ENCODE results near the gene KDM2B. TPM values are rescaled to one million over a fixed set of nuclear protein-coding genes. Genes with fewer than 3 reads are reported as not detected.
A peak's percentile ranks its signal among the peaks of the same experiment; 100 is the strongest.
"Not testable (repeated sequence)": the region's sequence is repeated elsewhere in the genome, so short reads cannot be mapped to it uniquely, and the experiment has no call there.

KDM2B gene
- polyA plus RNA-seq, 1 donor = 86.4 TPM

DNA sequence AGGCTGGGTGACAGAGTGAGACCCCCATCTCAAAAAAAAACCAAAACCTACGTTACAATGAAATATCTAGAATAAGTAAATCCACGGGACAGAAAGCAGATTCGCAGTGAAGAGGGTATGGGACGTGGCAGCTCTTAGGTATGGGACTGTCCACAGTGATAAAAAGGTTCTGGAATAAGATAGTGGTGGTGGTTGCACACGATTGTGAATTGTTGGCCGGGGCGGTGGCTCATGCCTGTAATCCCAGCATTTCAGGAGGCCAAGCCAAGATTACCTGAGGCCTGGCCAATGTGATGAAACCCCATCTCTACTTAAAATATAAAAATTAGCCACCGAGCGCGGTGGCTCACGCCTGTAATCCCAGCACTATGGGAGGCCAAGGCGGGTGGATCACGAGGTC, 76.3 kb downstream of the KDM2B start:
- no peak for DNase-seq

DNA sequence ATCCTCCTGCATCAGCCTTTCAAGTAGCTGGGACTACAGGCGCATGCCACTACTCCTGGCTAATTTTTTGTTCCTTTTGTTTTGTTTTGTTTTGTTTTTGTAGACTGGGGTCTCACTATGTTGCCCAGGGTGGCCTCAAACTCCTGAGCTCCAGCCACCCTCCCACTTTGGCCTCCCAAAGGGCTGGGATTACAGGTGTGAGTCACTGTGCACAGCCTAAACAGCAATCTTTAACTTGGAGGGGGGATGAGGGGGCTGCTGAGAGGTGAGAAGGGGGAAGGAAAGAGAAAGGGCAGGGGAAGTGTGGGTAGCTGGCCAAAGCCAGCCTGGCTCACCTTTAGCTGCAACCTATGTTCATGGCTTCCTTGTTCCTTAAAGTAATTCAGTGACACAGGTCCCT, 77.4 kb downstream of the KDM2B start:
- no peak for DNase-seq

- no peak for DNase-seq
Observed at GRCh38 chr12:121501946-121502345, 78.9 kb downstream of the KDM2B start.

GRCh38 chr12:121499929-121500793, 80.7 kb downstream of the KDM2B start:
- DNase-seq = peak; percentile 78

GRCh38 chr12:121495746-121496145, 85.1 kb downstream of the KDM2B start:
- DNase-seq = no peak

GRCh38 chr12:121494093-121494787, 86.6 kb downstream of the KDM2B start:
- peak; percentile 29 for DNase-seq

- DNase-seq = no peak
Observed at GRCh38 chr12:121490401-121491281, 90.2 kb downstream of the KDM2B start.

- DNase-seq = no peak
Observed at GRCh38 chr12:121489874-121490273, 90.9 kb downstream of the KDM2B start.

DNA sequence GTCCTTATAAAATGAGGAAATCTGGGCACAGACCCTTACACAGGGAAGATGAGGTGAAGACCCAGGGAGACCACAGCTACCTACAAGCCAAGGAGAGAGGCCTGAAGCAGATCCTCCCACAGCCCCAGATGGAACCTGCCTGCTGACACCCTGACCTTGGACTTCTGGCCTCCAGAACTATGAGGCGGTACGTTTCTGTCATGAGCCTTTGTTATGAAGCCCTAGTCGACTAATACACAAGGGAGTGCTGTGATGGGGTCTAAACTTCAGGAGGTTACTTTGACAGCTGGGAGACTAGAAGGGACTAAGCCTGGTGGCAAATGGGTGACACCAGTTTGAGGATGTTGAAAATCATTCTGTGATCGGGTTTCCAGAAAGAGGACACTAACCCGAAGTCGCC, 95.9 kb downstream of the KDM2B start:
- DNase-seq = no peak

DNA sequence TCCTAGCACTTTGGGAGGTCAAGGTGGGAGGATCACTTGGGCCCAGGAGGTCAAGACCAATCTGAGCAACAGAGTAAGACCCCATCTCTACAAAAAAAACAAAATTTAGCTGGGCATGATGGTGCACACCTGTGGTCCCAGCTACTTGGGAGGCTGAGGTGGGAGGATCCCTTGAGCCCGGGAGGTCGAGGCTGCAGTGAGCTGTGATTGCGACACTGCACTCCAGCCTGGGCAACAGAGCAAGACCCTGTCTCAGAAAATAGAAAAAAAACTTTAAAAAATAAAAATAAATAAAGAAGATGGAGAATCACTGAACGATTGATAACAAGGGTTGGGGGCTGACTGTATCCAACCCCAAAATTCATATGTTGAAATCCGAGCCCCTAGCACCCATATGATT, 96.3 kb downstream of the KDM2B start:
- DNase-seq = not testable (repeated sequence)

DNA sequence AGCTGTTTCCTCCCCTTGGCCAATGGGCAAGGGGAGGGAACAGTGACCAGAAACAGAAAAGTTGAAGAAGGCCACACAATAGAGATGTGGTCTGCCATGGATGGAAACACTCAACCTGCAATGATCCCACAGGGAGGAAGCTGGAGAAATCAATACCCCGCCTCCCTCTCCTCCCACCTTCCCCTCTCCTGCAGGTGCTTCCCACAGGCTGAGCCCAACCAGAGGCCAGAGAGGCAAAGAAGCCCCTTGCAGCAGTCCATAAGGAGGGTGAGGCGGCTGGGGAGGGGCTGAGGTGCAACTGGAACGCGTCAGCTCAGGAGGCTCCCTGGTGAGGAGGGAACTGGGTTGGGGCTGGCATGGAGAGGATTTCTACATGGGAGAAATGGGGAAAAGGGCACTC, 96.9 kb downstream of the KDM2B start:
- DNase-seq = no peak

GRCh38 chr12:121476477-121476876, 104.3 kb downstream of the KDM2B start:
- DNase-seq = no peak

DNA sequence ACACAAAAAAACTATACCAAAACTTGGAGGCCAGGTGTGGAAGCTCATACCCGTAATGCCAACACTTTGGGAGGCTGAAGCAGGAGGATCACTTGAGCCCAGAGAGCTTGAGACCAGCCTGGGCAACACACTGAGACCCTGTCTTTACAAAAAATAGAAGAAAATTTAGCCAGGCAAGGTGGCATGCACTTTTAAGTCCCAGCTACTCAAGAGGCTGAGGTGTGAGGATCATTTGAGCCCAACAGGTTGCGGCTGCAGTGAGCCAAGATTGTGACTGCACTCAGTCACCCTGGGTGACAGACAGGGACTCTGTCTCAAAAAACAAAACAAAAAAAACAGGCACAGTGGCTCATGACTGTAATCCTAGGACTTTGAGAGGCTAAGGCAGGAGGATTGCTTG, 105.5 kb downstream of the KDM2B start:
- no peak for DNase-seq

GRCh38 chr12:121472150-121472905, 108.5 kb downstream of the KDM2B start:
- no peak for DNase-seq

GRCh38 chr12:121470751-121471150, 110.1 kb downstream of the KDM2B start:
- DNase-seq = no peak

DNA sequence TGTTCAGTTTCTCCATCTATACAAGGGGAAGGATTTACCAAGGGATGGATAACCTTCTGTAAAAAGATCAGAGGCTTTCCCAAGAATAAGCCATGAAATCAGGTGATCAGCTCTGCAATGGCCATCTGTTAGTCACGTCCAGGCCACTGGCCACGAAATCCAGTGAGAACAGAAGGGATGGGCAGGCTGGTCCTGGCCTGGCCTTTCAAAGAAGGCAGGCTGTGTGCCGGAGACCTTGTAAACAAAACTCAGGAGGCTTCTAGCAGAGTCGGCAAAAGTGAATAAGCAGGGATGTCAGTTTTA, 112.4 kb downstream of the KDM2B start:
- no peak for DNase-seq

DNA sequence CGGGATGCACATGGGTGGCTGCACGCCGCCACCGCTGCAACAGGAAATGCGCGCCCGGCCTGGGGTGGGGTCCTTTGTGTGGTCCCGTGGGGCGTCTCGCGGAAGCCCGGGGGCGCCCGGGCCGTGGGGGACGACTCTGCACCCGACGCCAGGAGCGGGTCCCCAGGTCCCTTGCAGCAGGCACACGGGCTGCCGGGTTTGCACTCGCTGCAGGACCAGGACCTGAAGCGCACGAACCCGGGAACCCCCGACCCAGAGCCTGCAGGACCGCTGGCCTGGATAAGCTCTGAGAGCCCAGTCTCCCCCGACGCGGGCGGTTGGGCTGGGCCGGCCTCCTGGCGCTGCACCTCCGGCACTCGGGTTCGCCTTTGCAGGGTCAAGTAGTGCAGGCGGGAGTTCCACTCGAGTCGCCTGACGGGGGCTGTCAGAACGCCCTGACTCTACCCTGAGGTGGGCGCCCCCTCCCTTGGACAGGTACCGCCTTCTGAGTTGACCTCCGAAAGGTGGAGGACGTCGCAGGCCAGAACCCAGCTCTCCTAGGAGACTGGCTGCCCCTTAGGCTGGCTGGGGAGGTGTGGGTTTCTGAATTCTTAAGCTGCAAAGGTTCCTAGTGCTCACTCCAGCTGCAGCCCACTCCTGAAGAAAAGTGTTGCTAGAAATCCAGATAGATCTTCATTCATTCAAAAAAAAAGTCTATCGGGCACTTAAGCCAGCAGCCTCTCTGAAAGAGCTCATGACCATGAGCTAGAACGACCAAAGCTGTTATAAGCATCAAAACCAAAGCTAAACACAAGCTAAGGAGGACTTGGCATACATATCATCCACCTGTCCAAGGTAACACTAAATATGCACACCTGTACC, 113.0 kb downstream of the KDM2B start:
- no peak for DNase-seq

- peak; percentile 91 for DNase-seq
Observed at GRCh38 chr12:121466794-121467637, 113.8 kb downstream of the KDM2B start.

- no peak for DNase-seq
Observed at GRCh38 chr12:121465921-121466793, 114.7 kb downstream of the KDM2B start.
